Posterior cingulate gyrus (tissue), 11 donors: ENCODE measurements around the gene SLC19A2.
"Not testable (repeated sequence)": the region's sequence is repeated elsewhere in the genome, so short reads cannot be mapped to it uniquely, and the experiment has no call there.

ENCODE experiments used
- DNase-seq, 10 donors: peaks; one replicate each; pipeline versions ENCODE4 v3.0.0 to v3.0.0-alpha.2; 2020 to 2021; ENCODE audit warnings: mixed read lengths in 3 of 10
- intact Hi-C: fragments of 100-400 bp; cut with DNase I; formaldehyde crosslinking; loops from one replicate; pipeline ENCODE4 v1.15.1; 2023

SLC19A2 gene

DNA sequence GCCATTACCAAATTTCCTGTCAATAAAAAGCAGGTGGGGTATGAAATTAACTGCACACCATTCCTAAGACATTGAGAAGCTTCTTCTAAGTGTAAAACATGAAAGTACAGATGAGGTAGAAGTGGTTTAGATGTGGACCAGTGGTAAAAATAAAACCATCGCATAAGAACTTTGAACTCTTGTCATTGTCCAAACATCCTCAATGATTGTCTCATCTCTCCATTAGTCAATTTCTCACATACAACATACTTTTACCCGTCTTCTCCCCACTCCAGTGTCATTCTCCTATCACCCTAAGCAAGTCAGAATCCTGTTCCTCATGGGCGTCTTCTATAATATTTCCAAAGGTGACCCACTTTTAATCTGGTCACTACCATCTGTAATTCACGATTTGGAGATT is 24.3 kb upstream of the SLC19A2 start:
- no peak for DNase-seq
- intact Hi-C loops, result no loop called here

DNA sequence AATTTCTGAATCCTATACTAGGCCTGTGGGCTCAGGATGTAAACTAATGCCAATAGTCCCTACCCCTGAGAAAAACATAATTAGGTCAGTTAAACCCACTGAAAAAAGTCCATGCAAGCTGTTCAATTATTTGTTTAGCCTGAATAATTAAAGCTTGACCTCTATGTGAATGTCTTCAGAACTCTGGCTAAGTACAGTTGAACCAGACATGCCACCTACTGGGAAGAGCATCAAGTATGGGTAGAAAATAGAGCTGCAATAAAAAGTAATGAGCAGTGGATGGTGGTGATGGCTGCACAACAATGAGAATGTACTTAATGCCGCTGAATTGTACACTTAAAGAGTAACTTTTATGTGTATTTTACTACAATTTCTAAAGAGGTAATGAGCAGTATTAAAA is 23.6 kb upstream of the SLC19A2 start:
- intact Hi-C loops, result no loop called here
- DNase-seq, result no peak

DNA sequence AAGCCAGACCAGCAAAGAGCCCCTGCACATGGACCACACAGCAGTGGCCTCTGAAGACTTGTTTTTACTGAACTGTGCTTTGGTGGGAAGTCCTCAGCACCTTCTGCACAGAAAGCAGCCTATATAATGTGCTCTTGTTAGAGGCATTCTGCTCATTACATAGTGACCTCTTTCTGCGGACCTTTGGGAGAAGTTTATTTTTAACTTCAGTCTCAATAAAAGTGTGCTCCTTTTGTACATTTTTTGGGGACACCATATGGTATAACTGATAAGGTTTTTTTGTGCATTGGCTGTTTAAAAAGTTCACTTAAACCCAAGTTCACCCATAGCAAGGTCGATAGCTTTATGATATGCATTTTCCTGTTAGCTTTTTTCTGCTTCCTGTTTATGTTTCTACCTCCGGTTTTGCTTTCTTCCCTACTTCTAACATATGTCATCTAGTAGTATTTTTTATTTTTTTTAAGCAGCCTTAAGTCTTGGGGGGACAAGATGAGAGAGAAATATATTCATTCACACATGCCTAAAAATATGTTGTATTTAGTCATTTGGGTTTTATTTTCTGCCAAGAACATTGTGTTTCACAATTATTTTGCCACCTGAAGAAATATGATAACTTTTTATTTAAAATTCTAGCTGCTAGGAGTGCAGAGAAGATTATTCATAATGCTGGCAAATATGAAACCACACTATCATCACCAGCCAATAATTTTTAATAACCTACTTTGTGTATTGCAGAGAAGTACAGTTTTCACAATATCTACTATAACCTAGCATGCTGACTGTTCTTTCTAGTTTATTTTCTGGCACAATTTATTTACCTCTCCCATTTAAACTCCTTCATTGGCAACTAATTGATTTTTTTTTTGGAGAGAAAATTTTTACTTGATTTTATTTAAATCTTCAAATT is 22.9 kb upstream of the SLC19A2 start:
- intact Hi-C loops, result no loop called here
- no peak for DNase-seq

DNA sequence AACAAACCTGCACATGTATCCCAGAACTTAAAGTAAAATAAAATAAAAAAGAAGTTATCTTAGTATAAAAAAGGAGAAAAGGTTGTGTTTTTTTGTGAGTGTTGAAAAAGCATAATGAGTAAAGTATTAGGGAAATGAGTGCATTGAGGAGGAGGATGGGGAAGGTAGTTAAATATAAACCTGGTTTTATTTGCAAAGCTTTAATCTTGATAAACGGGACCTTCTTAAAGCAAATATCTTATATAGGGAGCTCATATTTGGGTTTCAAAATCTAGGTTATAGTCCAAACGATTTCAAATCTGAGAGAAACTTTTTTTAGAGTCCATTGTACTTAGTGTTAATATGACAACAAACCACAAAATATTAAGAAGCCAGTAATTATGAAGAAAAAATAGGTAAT is 21.7 kb upstream of the SLC19A2 start:
- intact Hi-C loops, result no loop called here
- DNase-seq, result no peak

DNA sequence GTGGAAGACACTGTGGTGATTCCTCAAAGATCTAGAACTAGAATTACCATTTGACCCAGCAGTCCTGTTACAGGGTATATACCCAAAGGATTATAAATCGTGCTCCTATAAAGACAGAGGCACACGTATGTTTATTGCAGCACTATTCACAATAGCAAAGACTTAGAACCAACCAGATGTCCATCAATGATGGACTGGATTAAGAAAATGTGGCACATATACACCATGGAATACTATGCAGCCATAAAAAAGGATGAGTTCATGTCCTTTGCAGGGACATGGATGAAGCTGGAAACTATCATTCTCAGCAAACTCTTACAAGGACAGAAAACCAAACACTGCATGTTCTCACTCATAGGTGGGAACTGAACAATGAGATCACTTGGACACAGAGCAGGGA is 17.9 kb upstream of the SLC19A2 start:
- DNase-seq, intact Hi-C loops: not testable (repeated sequence)

DNA sequence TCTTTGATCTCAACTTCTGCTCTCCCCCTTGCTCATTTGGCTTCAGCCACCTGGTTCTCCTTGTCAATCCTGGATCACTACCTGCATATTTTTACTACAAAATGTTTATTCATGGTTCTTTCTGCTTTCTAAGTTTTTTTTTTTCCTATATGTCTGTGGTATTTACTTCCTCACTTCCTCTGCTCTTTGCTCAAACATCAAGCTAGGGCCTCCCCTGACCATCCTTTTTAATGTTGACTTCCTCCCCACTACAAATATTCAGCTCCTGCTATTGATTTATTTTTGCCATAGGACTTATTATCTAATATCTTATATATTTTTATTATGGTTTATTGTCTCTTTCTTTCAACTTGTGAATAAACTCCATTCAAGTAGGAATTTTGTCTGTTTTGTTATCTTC is 14.1 kb upstream of the SLC19A2 start:
- intact Hi-C loops, result no loop called here

DNA sequence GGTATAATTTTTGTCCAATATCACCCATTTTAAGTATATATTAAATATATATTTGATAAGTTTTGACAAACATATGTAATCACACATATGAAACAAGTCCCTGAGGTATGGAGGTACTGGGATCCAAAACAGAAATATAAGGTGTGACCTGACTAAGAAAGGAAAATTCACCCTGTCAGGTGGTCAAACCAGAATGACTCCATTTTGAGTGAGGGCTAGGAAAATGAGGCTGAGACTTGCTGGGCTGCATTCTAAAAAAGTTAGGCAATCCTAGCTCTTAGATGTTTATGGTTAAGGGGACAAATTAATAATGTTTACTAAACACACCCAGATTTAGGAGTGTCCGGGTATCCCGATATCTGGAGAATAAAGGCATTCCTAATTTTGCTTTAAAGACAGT is 11.6 kb upstream of the SLC19A2 start:
- intact Hi-C loops, result no loop called here
- no peak for DNase-seq

More for the DNA sequence above, 14.1 kb upstream of the SLC19A2 start:
- DNase-seq, result no peak

DNA sequence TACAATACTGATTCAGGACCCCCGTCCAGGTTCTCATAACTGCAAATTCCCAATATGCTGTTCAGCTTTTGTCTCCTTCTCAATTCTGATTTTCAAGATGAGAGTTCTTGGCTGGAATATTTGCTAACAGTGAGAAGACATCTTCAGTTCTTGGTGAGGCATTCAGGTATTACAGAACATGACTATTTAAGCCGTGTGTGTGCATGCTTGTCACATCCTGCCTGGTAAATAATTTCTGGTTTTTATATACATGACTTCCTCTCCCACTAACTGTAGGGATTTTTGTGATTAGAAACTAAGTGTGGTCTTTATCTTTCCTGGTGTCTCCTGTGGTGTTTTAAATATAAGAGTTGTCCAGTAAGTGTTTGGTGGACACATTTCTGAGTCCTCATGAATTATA is 10.2 kb upstream of the SLC19A2 start:
- no peak for DNase-seq
- intact Hi-C loops, result no loop called here

DNA sequence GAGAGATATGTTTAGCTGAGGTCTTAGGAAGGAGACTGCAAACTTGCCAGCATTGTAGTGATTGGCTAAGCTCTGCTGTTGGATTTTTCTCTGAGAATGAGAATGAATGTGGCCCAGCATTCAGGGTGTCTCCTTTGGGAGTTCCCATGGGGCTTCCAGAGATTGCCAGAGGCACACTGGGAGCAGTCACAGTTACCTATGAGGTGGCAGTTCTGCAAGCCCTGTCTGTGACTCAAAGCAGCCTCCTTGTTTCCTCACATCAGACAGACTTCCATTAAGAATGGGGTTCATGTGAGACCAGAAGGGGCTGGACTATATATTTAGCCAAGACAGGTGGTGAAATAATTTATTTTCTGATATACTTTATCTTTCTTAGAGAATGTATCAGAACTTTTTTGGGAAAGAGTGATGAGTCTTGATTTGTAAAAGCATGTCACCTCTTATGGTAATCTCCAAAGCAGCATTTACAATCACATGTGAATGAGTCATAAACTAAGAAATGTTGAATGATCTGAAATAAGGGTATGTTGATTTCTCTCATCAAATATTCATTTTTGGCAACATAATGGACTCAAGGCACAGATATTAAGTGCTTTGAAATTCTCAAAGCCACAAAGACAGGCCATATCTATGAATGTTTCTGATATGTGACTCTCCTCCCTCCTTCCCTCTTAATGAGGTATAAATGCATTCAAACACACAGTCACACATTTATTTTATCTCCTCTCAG is 9.5 kb upstream of the SLC19A2 start:
- intact Hi-C loops, result no loop called here
- DNase-seq, result no peak

DNA sequence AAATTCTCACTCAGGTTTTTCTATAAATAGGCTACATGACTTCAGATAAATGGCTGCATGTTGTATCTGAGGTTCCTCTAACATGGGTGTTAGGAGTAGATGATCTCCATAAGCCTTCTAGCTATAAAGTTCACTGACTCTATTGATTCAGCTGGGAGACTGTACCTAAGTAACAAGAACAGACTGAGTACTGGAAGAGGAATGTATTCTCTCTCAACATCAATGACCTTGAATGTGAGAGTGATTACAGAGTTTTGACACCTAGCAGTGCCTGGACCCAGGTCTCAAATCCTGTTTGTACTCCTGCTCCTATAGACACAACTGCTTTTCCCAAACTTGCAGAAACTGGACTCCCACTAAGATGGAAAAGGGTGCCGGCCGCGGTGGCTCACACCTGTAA is 8.6 kb upstream of the SLC19A2 start:
- intact Hi-C loops, result no loop called here
- DNase-seq, result no peak

DNA sequence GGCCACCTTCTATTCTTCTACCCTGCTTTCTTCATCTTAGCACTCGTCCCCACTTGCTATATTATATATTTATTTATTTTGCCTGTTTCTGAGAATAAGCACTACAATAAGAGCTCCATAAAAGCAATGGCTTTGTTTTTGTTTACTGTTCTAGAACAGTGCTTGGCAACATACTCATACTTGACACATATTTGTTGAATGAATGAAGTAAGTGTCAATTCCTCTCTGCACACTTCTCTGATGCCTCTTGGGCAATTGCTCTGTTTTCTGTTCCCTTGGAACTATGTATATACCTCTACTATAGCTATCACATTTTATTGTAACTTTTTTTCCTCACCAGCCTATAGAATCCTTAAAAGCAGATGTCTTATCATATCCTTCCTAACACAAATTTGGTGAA is 7.5 kb upstream of the SLC19A2 start:
- intact Hi-C loops, result no loop called here
- DNase-seq, result no peak

DNA sequence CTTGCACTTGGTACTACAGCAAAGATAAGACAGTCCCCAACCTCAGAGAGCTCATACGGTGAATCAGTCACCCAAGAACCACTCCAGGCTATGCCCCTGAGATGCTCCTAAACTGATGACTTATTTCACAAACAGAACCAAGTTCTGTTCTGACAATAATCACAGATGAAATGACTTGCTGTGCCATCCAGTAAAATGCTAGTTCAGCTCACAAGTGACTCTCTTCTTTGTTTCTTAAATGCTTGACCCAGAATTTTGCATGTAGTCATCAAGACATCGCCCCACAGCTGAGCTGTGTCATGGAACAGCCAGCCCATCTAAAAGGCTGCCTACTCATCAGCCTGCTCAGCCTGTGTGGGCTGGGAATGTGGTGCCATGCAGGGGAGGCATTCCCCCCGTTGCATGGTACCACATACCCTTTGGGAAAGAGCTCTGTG is 6.1 kb upstream of the SLC19A2 start:
- intact Hi-C loops, result no loop called here
- no peak for DNase-seq

DNA sequence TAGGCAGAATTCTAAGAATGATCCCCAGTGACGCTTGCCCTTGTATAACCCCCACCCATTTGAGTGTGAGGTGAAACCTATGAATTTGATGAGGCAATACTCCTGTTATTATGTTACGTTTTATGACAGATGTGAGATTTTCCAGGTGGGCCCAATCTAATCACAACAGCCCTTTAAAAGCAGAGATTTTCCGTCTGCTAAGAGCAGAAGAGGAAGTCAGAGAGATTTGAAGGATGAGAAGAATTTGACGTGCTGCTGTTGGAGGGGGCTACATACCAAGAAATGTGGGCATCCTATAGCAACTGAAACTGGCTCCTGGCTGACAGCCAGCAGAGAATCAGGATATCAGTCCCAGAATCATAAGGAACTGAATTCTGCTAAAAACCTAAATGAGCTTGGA is 2.4 kb upstream of the SLC19A2 start:
- intact Hi-C loops, result loop anchor here (5.0 to 10.0 kb wide), 2 partner anchors 63 to 121 kb away; partner anchors contain the start of genes BLZF1, CCDC181 and NME7
- no peak for DNase-seq

DNA sequence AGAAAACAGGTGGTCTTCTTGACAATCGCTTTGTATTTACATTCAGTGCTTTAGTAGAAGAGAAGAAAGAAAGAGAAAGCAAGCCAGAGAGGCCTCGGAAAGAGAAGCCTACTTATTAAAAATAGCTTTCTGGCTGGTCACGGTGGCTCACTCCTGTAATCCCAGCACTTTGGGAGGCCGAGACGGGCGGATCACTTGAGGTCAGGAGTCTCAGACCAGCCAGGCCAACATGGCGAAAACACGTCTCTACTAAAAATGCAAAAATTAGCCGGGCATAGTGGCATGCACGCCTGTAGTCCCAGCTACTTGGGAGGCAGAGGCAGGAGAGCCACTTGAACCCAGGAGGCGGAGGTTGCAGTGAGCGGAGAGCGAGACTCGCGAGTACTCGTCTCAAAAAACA is 1.8 kb upstream of the SLC19A2 start:
- DNase-seq, result peak in 1 of 10 donors; percentile 72
- intact Hi-C loops, result loop anchor here (5.0 to 10.0 kb wide), 2 partner anchors 63 to 120 kb away; partner anchors contain the start of genes BLZF1, CCDC181 and NME7

DNA sequence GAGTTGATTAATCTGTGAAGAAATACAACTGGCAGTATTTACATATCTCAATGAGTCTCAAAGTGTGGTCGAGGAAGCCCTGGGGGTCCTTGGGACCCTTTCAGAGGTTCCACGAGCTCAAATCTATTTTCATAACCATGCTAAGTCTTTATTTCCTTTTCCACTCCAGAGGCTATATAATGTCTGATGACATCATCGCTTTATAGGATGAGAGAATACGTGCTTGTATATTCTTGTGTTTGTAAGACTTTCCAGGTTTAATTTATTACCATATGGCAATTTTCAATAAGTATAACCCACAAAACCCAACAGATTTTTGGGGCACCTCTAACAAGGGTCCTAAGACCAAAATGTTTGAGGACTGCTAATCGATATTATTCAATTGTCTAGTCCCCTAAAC is 1.4 kb upstream of the SLC19A2 start:
- DNase-seq, result no peak

DNA sequence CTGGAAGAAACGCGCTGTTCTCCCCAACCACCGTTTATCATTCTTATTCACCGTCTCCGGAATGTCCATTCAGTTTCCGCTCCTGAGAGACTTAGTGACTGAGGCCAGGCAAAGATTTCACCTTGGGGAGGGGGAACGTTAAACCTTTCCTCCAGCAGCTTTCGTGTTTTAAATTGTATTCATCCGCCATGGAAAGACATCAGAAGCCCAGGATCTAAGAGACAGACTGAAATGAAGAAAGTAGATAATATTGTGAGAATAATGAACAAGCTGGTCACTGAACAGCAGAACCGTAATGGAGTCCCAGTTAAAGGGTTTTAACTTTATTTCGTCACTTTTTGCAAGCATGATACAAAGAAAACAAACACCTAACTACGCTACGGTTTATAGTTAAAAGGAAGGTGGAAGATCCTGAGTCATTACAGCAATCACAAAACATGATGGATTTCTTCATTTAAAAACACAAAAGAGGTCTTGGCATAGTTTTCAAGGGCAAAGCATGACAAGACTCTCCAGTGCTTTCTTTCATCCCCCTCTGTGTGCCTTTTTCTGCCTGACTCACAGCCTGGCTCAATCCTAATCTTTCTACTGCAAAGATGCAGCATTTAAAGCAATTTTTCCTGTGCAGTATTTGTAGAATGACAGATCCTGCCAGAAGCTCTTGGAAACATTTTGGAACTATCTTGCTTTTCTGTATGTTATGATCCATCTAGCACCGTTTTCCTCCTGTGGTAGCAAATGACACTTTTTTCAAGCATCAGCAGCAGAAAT is 722 bp upstream of the SLC19A2 start:
- no peak for DNase-seq
- intact Hi-C loops, result loop anchor here (5.0 to 10.0 kb wide), 2 partner anchors 62 to 119 kb away; partner anchors contain the start of genes BLZF1, CCDC181 and NME7

More for the DNA sequence above, 1.4 kb upstream of the SLC19A2 start:
- intact Hi-C loops, result loop anchor here (5.0 to 10.0 kb wide), 2 partner anchors 62 to 120 kb away; partner anchors contain the start of genes BLZF1, CCDC181 and NME7

DNA sequence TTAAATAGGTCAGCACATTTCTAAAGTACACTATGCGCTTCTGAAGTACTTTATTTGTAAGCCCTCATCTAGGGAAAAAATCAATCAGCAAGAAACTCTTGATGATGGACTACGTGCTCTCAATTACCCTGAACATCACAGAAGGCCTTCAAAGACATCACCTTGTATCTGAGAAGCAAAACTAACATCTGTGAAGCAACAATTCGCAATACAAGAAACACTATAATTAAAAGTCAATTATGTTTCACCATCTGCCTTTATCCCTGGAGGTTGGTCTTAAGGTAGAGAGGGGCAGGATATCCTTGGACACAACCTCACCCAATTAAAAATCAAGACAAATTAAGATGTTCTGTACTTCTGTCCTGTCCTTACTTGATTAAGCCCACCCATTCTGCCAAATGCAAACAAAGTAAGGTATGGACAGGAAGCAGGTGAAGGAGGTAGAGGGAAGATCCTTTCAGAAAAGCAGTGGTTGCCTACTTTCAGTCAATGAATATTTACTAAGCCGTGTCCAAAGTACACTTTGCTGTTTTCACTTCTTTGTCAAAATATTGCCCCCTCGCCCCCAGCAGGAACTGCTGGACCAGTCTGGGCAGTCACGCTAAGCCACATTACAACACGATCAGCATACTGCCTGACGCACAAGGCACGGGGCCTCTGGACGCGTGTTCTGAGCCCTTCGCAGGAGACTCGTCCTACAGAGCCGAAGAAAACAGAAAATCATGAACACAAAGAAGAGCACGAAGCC is 887 bp downstream of the SLC19A2 start:
- intact Hi-C loops, result loop anchor here (5.0 to 10.0 kb wide), 2 partner anchors 60 to 118 kb away; partner anchors contain the start of genes BLZF1, CCDC181 and NME7
- peak in 6 of 10 donors; percentile 28 to 87 (median 42) for DNase-seq

DNA sequence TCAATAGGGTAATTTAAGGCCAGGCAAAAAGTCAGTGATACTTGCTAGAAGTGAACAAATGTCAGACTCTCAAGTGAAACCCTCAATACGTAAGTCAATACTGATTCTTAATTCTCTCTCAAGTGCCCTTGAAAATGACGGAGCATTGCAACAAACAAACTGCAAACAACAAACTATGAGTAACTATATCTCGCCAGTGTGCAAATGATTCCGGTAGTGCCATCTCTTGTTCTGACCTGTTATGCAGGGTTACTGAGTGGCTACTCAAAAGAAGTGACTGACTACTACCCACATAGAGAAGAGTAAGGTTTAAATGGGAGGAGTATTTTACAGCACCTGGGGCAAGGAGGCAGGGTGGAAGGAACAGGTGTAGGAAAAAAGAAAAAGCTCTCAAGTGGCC is 1.6 kb downstream of the SLC19A2 start:
- intact Hi-C loops, result loop anchor here (10.0 kb wide), 1 partner anchor 59 kb away; the partner anchor contains the start of gene CCDC181

DNA sequence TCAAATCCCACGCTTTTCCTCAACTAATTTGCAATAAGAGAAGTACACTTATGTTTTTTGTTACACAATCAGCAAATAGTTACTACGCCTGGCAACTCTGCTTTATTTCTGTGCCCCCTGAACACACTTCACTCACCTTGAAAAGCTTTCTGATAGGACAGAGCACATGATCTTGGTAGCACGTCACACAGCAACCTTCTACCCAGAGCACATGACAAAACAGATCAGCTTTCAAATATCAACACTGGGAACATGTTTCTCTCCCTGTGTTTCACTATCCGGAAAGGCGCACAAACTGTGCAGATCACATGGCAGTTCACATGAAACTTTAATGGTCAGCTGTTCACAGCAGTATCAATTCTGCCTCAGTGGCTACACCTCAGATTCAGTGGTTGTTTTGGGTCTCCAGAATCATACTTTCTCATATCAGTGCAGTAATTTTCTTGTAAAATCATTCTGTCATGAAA is 2.2 kb downstream of the SLC19A2 start:
- DNase-seq, result no peak
- intact Hi-C loops, result loop anchor here (10.0 kb wide), 1 partner anchor 59 kb away; the partner anchor contains the start of gene CCDC181

More for the DNA sequence above, 1.6 kb downstream of the SLC19A2 start:
- DNase-seq, result no peak
